GM12891 (cell line): ENCODE data around the gene CCDC30.

ENCODE experiments used
- POLR2AphosphoS5 ChIP-seq: IDR thresholded peaks from 2 replicates; pipeline ENCODE4 v1.6.1; 2011; ENCODE audit warnings: low read depth, low read length, control low read depth
- SPI1 ChIP-seq: IDR thresholded peaks from 2 replicates; pipeline ENCODE4 v1.6.1; 2011; ENCODE audit warnings: low read depth, low read length, control low read depth
- TAF1 ChIP-seq: IDR thresholded peaks from 2 replicates; pipeline ENCODE4 v1.6.1; 2011; ENCODE audit warnings: low read depth, low read length, control low read depth

- TF ChIP-seq POLR2AphosphoS5 (no peak), TAF1 (no peak), SPI1 (no peak)
Observed at GRCh38 chr1:42429603-42430002, 33.5 kb upstream of the CCDC30 start.
